GM21825 (cell line): ENCODE data around the gene NRDE2.
"Not testable (repeated sequence)": the region's sequence is repeated elsewhere in the genome, so short reads cannot be mapped to it uniquely, and the experiment has no call there.

Source experiments
- ATAC-seq: cut with Tn5 transposase; IDR thresholded peaks from one replicate; pipeline ENCODE4 v1.9.1; 2021; ENCODE audit warnings: mild to moderate bottlenecking, moderate library complexity; ENCODE audit not compliant: unreplicated experiment

The NRDE2 gene

GRCh38 chr14:90344331-90345238, 12.8 kb upstream of the NRDE2 start:
- no peak for ATAC-seq

- ATAC-seq = no peak
These were observed 10.6 kb upstream of the NRDE2 start for GRCh38 chr14:90342327-90342726.

- no peak for ATAC-seq
These were observed 10.0 kb upstream of the NRDE2 start for GRCh38 chr14:90341784-90342183.

GRCh38 chr14:90341232-90341631, 9.5 kb upstream of the NRDE2 start:
- not testable (repeated sequence) for ATAC-seq

GRCh38 chr14:90336985-90337384, 5.2 kb upstream of the NRDE2 start:
- ATAC-seq = no peak

GRCh38 chr14:90336401-90336800, 4.7 kb upstream of the NRDE2 start:
- ATAC-seq = no peak

GRCh38 chr14:90332271-90332584, 487 bp upstream of the NRDE2 start:
- ATAC-seq = no peak

GRCh38 chr14:90330203-90331196, 1.2 kb downstream of the NRDE2 start:
- ATAC-seq = no peak

- no peak for ATAC-seq
These were observed 9.8 kb downstream of the NRDE2 start for GRCh38 chr14:90321891-90322290.

- no peak for ATAC-seq
These were observed 11.9 kb downstream of the NRDE2 start for GRCh38 chr14:90319634-90320541.

GRCh38 chr14:90319173-90319572, 12.6 kb downstream of the NRDE2 start:
- no peak for ATAC-seq

- no peak for ATAC-seq
These were observed 13.7 kb downstream of the NRDE2 start for GRCh38 chr14:90318016-90318415.

GRCh38 chr14:90317286-90317685, 14.5 kb downstream of the NRDE2 start:
- ATAC-seq = no peak

GRCh38 chr14:90308561-90308960, 23.2 kb downstream of the NRDE2 start:
- no peak for ATAC-seq

GRCh38 chr14:90305176-90305601, 26.6 kb downstream of the NRDE2 start:
- ATAC-seq = no peak

GRCh38 chr14:90304502-90304901, 27.2 kb downstream of the NRDE2 start:
- no peak for ATAC-seq

- ATAC-seq = no peak
These were observed 28.3 kb downstream of the NRDE2 start for GRCh38 chr14:90303473-90303872.

GRCh38 chr14:90302529-90303303, 29.0 kb downstream of the NRDE2 start:
- no peak for ATAC-seq

GRCh38 chr14:90301668-90302090, 30.1 kb downstream of the NRDE2 start:
- no peak for ATAC-seq

GRCh38 chr14:90301122-90301521, 30.6 kb downstream of the NRDE2 start:
- no peak for ATAC-seq
